Astrocyte of the spinal cord (primary cell): ENCODE measurements around the gene DUOXA2.
"Not testable (repeated sequence)": the region's sequence is repeated elsewhere in the genome, so short reads cannot be mapped to it uniquely, and the experiment has no call there.

Experiments used
- DNase-seq: peaks from one replicate; pipeline ENCODE4 v3.0.0; 2011; ENCODE audit warnings: low read depth, low spot score
- H3K4me3 ChIP-seq: 2 replicates; pipeline ENCODE4 v1.5.1; 2011; ENCODE audit warnings: low read depth, mild to moderate bottlenecking, low read length, moderate library complexity
- in situ Hi-C: cut with HindIII; loops from 2 replicates; pipeline ENCODE4 v1.10.0; 2017; ENCODE audit warnings: low sequenced_read_pairs
- TF ChIP-seq, protein P1 (sequence below): IDR thresholded peaks from 2 replicates; pipeline ENCODE4 v1.5.1; 2012; ENCODE audit warnings: low read depth, mild to moderate bottlenecking, low read length, inconsistent platforms

DUOXA2 gene

GRCh38 chr15:45114076-45114750 is at the start of gene DUOXA2, which contains the start of gene DUOX2:
TSS of gene DUOXA2 (plus strand) at chr15:45114326. CDS start at chr15:45114606, 280 bp downstream.
TSS of gene DUOX2 (minus strand) at chr15:45114172. CDS start at chr15:45113411, 761 bp downstream.
- TF ChIP-seq, protein P1, sequence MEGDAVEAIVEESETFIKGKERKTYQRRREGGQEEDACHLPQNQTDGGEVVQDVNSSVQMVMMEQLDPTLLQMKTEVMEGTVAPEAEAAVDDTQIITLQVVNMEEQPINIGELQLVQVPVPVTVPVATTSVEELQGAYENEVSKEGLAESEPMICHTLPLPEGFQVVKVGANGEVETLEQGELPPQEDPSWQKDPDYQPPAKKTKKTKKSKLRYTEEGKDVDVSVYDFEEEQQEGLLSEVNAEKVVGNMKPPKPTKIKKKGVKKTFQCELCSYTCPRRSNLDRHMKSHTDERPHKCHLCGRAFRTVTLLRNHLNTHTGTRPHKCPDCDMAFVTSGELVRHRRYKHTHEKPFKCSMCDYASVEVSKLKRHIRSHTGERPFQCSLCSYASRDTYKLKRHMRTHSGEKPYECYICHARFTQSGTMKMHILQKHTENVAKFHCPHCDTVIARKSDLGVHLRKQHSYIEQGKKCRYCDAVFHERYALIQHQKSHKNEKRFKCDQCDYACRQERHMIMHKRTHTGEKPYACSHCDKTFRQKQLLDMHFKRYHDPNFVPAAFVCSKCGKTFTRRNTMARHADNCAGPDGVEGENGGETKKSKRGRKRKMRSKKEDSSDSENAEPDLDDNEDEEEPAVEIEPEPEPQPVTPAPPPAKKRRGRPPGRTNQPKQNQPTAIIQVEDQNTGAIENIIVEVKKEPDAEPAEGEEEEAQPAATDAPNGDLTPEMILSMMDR, result no peak
- H3K4me3 ChIP-seq, result no peak within 1 kb of the TSS
- DNase-seq, result no peak
- in situ Hi-C loops, result no loop called here

- in situ Hi-C loops, result no loop called here
- TF ChIP-seq, protein P1, result no peak
- peak; percentile 6 for DNase-seq
- no peak overlapping the region for H3K4me3 ChIP-seq
Measured at GRCh38 chr15:45064386-45064785, 49.7 kb upstream of the DUOXA2 start.

GRCh38 chr15:45069942-45070360 is 44.2 kb upstream of the DUOXA2 start:
- in situ Hi-C loops, H3K4me3 ChIP-seq, DNase-seq: not testable (repeated sequence)

- in situ Hi-C loops, DNase-seq, H3K4me3 ChIP-seq: not testable (repeated sequence)
Measured at GRCh38 chr15:45073602-45074001, 40.5 kb upstream of the DUOXA2 start.

DNA sequence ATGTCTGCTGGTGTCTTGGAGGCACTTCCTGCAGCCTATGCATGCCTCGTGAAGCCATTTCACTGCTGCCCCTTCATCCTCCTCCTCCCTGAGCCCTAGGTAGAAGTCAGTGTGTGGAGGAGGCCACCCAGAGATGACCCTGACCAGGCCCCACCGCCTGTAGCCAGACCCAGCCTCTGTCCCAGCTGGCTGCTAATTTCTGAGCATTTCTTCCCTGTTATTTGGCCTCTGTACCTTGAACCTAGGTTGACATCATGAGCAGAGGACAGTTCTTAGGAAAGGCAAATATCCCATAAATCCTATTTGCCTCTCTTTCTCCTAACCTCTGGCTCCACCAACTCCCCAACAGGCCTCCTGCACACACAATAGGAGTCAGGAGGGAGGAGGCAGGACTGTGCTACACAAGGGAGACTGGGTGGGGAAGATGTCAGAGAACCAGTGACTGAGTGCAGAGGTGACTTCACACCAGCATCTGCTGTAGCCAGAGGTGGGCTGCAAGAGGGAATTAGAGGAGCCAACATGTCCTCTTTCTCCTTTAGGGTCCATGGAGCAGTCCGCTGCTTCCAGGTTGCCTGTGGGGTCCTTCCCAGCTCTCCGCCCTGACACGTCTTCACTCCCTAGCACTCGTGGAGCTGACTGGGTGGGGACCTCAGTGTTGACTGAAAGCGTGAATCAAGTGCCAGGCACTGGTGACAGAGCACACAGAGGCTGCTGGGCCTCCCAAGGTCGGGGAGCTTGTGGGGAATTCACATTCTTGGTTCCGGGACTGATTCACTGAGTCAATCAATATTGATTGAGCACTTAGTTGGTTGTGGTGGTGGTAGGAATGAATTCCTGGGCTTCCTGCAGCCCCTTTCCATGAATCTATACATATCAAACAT is 38.4 kb upstream of the DUOXA2 start:
- in situ Hi-C loops, H3K4me3 ChIP-seq, DNase-seq: not testable (repeated sequence)

GRCh38 chr15:45077391-45077790 is 36.7 kb upstream of the DUOXA2 start:
- in situ Hi-C loops, DNase-seq, H3K4me3 ChIP-seq: not testable (repeated sequence)

DNA sequence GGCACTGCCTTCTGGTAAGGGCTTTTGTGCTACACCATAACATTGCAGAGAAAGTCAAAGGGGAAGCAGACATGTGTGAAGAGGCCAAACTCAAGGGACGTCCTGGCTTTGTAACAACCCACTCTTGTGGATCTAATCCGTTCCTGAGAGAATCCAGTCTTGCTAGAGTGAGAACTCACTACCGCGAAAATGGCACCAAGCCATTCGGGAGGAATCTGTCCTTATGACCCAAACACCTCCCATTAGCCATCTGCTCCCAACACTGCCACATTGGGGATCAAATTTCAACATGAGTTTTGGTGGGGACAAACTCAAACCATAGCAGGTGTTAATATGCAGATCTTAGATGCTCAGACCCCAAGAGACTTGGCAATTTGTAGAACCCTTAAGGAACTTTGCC is 34.9 kb upstream of the DUOXA2 start:
- H3K4me3 ChIP-seq, DNase-seq, in situ Hi-C loops: not testable (repeated sequence)

- H3K4me3 ChIP-seq, DNase-seq, in situ Hi-C loops: not testable (repeated sequence)
Measured at GRCh38 chr15:45079628-45080246, 34.4 kb upstream of the DUOXA2 start.

GRCh38 chr15:45080593-45080992 is 33.5 kb upstream of the DUOXA2 start:
- in situ Hi-C loops, DNase-seq, H3K4me3 ChIP-seq: not testable (repeated sequence)

DNA sequence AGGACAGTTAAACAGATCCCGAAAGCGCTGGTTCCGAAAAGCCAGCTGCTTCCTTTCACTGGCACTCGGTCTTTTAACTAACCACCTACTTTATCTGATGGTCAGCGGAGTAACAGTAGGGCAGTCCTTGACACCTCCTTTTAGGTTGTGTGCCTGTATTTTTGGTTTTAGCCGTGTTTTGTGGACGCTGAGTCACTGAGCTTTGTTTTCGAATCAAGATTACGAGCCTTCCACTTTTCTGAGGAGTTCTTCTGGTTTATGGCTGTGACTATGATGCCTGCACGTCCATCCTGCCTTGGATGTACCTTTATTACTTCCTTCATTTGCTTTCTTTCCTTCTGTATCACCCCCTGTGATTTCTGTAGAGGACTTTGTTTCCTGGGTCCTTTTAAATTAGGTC is 31.7 kb upstream of the DUOXA2 start:
- H3K4me3 ChIP-seq, DNase-seq, in situ Hi-C loops: not testable (repeated sequence)
